PC-3 (cell line): ENCODE data around the gene PTPRN2.

Source experiments
- EZH2phosphoT487 ChIP-seq: fragments of 300-600 bp; sonication (generic); IDR thresholded peaks from 2 replicates; pipeline ENCODE4 v1.6.1; 2018; ENCODE audit warnings: mild to moderate bottlenecking, antibody characterized with exemption, low read length, borderline replicate concordance
- TF ChIP-seq, protein P1 (sequence below): fragments of 300-600 bp; sonication (generic); conservative IDR thresholded peaks from 2 replicates; pipeline ENCODE4 v1.5.1; 2017; ENCODE audit warnings: antibody characterized with exemption, low read depth, mild to moderate bottlenecking, low read length

- TF ChIP-seq, protein P1, sequence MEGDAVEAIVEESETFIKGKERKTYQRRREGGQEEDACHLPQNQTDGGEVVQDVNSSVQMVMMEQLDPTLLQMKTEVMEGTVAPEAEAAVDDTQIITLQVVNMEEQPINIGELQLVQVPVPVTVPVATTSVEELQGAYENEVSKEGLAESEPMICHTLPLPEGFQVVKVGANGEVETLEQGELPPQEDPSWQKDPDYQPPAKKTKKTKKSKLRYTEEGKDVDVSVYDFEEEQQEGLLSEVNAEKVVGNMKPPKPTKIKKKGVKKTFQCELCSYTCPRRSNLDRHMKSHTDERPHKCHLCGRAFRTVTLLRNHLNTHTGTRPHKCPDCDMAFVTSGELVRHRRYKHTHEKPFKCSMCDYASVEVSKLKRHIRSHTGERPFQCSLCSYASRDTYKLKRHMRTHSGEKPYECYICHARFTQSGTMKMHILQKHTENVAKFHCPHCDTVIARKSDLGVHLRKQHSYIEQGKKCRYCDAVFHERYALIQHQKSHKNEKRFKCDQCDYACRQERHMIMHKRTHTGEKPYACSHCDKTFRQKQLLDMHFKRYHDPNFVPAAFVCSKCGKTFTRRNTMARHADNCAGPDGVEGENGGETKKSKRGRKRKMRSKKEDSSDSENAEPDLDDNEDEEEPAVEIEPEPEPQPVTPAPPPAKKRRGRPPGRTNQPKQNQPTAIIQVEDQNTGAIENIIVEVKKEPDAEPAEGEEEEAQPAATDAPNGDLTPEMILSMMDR = no peak
- no peak for TF ChIP-seq EZH2phosphoT487
Observed at GRCh38 chr7:157569967-157570366, 1017.7 kb downstream of the PTPRN2 start.
